Hepatocyte (in vitro differentiated cells): ENCODE data around the gene AMMECR1. TPM values are rescaled to one million over a fixed set of nuclear protein-coding genes. Genes with fewer than 3 reads are reported as not detected.

Experiments
- DNase-seq: peaks from one replicate; pipeline ENCODE4 v3.0.0-alpha.2; 2016; ENCODE audit warnings: low spot score
- H2AFZ ChIP-seq: fragments of 200-600 bp; sonication (generic); 2 replicates; pipeline ENCODE4 v1.6.0; 2016; ENCODE audit warnings: antibody characterized with exemption, mild to moderate bottlenecking
- H3K27ac ChIP-seq: fragments of 200-600 bp; sonication (generic); 2 replicates; pipeline ENCODE4 v1.5.1; 2016; ENCODE audit warnings: mild to moderate bottlenecking
- H3K27me3 ChIP-seq: fragments of 200-600 bp; sonication (generic); 2 replicates; pipeline ENCODE4 v1.6.1; 2016
- H3K36me3 ChIP-seq: fragments of 200-600 bp; sonication (generic); replicated peaks from 2 replicates; pipeline ENCODE4 v1.5.1; 2016; ENCODE audit warnings: low read depth; ENCODE audit not compliant: insufficient read depth
- H3K4me1 ChIP-seq: fragments of 200-600 bp; sonication (generic); 2 replicates; pipeline ENCODE4 v1.5.1; 2016; ENCODE audit warnings: mild to moderate bottlenecking, moderate library complexity; ENCODE audit not compliant: insufficient read depth
- H3K4me2 ChIP-seq: fragments of 200-600 bp; sonication (generic); 2 replicates; pipeline ENCODE4 v1.6.0; 2016
- H3K4me3 ChIP-seq: fragments of 200-600 bp; sonication (generic); 2 replicates; pipeline ENCODE4 v1.5.1; 2016; ENCODE audit warnings: mild to moderate bottlenecking
- H3K79me2 ChIP-seq: fragments of 200-600 bp; sonication (generic); 2 replicates; pipeline ENCODE4 v1.6.0; 2017; ENCODE audit warnings: mild to moderate bottlenecking
- H3K9me2 ChIP-seq: fragments of 200-600 bp; sonication (generic); replicated peaks from 2 replicates; pipeline ENCODE4 v1.6.0; 2017; ENCODE audit warnings: mild to moderate bottlenecking; ENCODE audit not compliant: insufficient read depth
- H3K9me3 ChIP-seq: fragments of 200-600 bp; sonication (generic); 2 replicates; pipeline ENCODE4 v1.5.1; 2016; ENCODE audit warnings: low read depth, mild to moderate bottlenecking
- H4K20me1 ChIP-seq: fragments of 200-600 bp; sonication (generic); 2 replicates; pipeline ENCODE4 v1.6.0; 2016; ENCODE audit warnings: mild to moderate bottlenecking; ENCODE audit not compliant: insufficient read depth, poor library complexity, severe bottlenecking
- CTCF ChIP-seq: fragments of 200-600 bp; sonication (generic); IDR thresholded peaks from 2 replicates; pipeline ENCODE4 v1.5.1; 2016; ENCODE audit warnings: antibody characterized with exemption, mild to moderate bottlenecking; ENCODE audit not compliant: poor library complexity
- EZH2 ChIP-seq: fragments of 200-600 bp; sonication (generic); IDR thresholded peaks from 2 replicates; pipeline ENCODE4 v1.6.1; 2016; ENCODE audit warnings: antibody characterized with exemption, mild to moderate bottlenecking, borderline replicate concordance
- EZH2phosphoT487 ChIP-seq: fragments of 200-600 bp; sonication (generic); IDR thresholded peaks from one replicate; pipeline ENCODE4 v1.6.1; 2018; ENCODE audit warnings: antibody characterized with exemption, mild to moderate bottlenecking, low read depth, moderate library complexity; ENCODE audit not compliant: unreplicated experiment, severe bottlenecking
- WGBS: methylation state at CpG from one replicate; pipeline ENCODE4 v1.1.6; 2016; ENCODE audit warnings: low lambda C conversion rate; ENCODE audit errors: missing lambda C conversion rate; 5-methylcytosine and 5-hydroxymethylcytosine counted together
- polyA plus RNA-seq: library from polyadenylated mRNA; unstranded; fragments of >200 nt; fragmentation: Nextera tagmentation; extraction: Ambion mirVana; gene quantifications from 2 replicates; pipeline ENCODE4 v1.2.1, GENCODE V29; 2016
- total RNA-seq: library from RNA; depleted of rRNA; stranded (reverse); fragments of >200 nt; gene quantifications from 2 replicates; pipeline ENCODE4 v1.2.3, GENCODE V29; 2014

Gene AMMECR1
- total and polyA plus RNA-seq, 2 experiments from 2014 or later = 24.6 to 33.3 TPM

GRCh38 chrX:110284159-110284558 is 33.7 kb downstream of the AMMECR1 start:
- Histone ChIP-seq H2AFZ (no peak overlapping the region), H3K27me3 (no peaks in the 10 kb centered on the region), H3K4me2 (no peak overlapping the region), H4K20me1 (no peaks in the 10 kb centered on the region), H3K9me3 (no peaks in the 10 kb centered on the region), H3K9me2 (no peaks in the 10 kb centered on the region), H3K4me3 (no peak overlapping the region), H3K79me2 (peaks cover 36% of the 10 kb centered on the region), H3K4me1 (peaks cover 7% of the 10 kb centered on the region), H3K27ac (no peak overlapping the region), H3K36me3 (peaks cover 3% of the 10 kb centered on the region)
- TF ChIP-seq EZH2 (no peak), CTCF (no peak), EZH2phosphoT487 (no peak)
- DNase-seq = no peak
- 73% methylated on average over 2 of the region's 2 CpGs for WGBS

GRCh38 chrX:110282922-110283321 is 35.0 kb downstream of the AMMECR1 start:
- Histone ChIP-seq H3K79me2 (peaks cover 43% of the 10 kb centered on the region), H3K27me3 (no peaks in the 10 kb centered on the region), H2AFZ (no peak overlapping the region), H3K4me2 (no peak overlapping the region), H3K4me3 (no peak overlapping the region), H4K20me1 (peaks cover 3% of the 10 kb centered on the region), H3K36me3 (peaks cover 3% of the 10 kb centered on the region), H3K27ac (no peak overlapping the region), H3K9me2 (no peaks in the 10 kb centered on the region), H3K4me1 (peaks cover 7% of the 10 kb centered on the region), H3K9me3 (no peaks in the 10 kb centered on the region)
- no peak for TF ChIP-seq CTCF
- no peak for TF ChIP-seq EZH2
- no peak for TF ChIP-seq EZH2phosphoT487
- no peak for DNase-seq

- H3K27ac ChIP-seq = peak overlapping the region; percentile 7
- H3K4me2 ChIP-seq = no peak overlapping the region
- H3K4me3 ChIP-seq = no peak overlapping the region
- DNase-seq = no peak
- TF ChIP-seq EZH2 (no peak), CTCF (no peak)
- peaks cover 44% of the 10 kb centered on the region for H3K79me2 ChIP-seq
- no peak overlapping the region for H2AFZ ChIP-seq
- peaks cover 3% of the 10 kb centered on the region for H3K36me3 ChIP-seq
- 45% methylated on average over 2 of the region's 2 CpGs for WGBS
- H3K4me1 ChIP-seq = peaks cover 7% of the 10 kb centered on the region
- no peaks in the 10 kb centered on the region for H3K27me3 ChIP-seq
- H3K9me3 ChIP-seq = no peaks in the 10 kb centered on the region
- H4K20me1 ChIP-seq = peaks cover 3% of the 10 kb centered on the region
- no peaks in the 10 kb centered on the region for H3K9me2 ChIP-seq
These were observed 36.5 kb downstream of the AMMECR1 start for GRCh38 chrX:110281377-110281776.

GRCh38 chrX:110280954-110281353 is 36.9 kb downstream of the AMMECR1 start:
- Histone ChIP-seq H3K27ac (peak overlapping the region; percentile 7), H4K20me1 (peaks cover 3% of the 10 kb centered on the region), H3K27me3 (no peaks in the 10 kb centered on the region), H2AFZ (no peak overlapping the region), H3K79me2 (peaks cover 47% of the 10 kb centered on the region), H3K4me2 (no peak overlapping the region), H3K4me3 (no peak overlapping the region), H3K36me3 (peaks cover 3% of the 10 kb centered on the region), H3K9me3 (no peaks in the 10 kb centered on the region), H3K9me2 (no peaks in the 10 kb centered on the region), H3K4me1 (peaks cover 7% of the 10 kb centered on the region)
- TF ChIP-seq EZH2phosphoT487 (no peak), CTCF (no peak), EZH2 (no peak)
- no peak for DNase-seq
